NCI-H2029 (cell line): ENCODE results near the gene LHX5.

ENCODE experiments used
- DNase-seq: peaks from one replicate; lab custom pipeline; 2025; lab: John Stamatoyannopoulos, UW

Gene LHX5

GRCh38 chr12:113464852-113465719 lies 6.6 kb downstream of the LHX5 start:
- no peak for DNase-seq

GRCh38 chr12:113464452-113464775 lies 7.3 kb downstream of the LHX5 start:
- no peak for DNase-seq

GRCh38 chr12:113463746-113464451 lies 7.8 kb downstream of the LHX5 start:
- DNase-seq: no peak

- no peak for DNase-seq
Observed at GRCh38 chr12:113462998-113463745, 8.5 kb downstream of the LHX5 start.

GRCh38 chr12:113462117-113462774 lies 9.4 kb downstream of the LHX5 start:
- peak; percentile 68 for DNase-seq

- DNase-seq: peak; percentile 16
Observed at GRCh38 chr12:113461666-113462065, 10.0 kb downstream of the LHX5 start.

GRCh38 chr12:113459981-113460380 lies 11.7 kb downstream of the LHX5 start:
- DNase-seq: no peak

GRCh38 chr12:113457710-113458109 lies 14.0 kb downstream of the LHX5 start:
- no peak for DNase-seq

- DNase-seq: no peak
Observed at GRCh38 chr12:113457185-113457584, 14.5 kb downstream of the LHX5 start.

GRCh38 chr12:113456761-113457160 lies 14.9 kb downstream of the LHX5 start:
- peak; percentile 46 for DNase-seq

- DNase-seq: no peak
Observed at GRCh38 chr12:113456199-113456598, 15.5 kb downstream of the LHX5 start.

GRCh38 chr12:113453330-113453729 lies 18.3 kb downstream of the LHX5 start:
- DNase-seq: no peak

GRCh38 chr12:113452458-113452857 lies 19.2 kb downstream of the LHX5 start:
- no peak for DNase-seq

- no peak for DNase-seq
Observed at GRCh38 chr12:113449839-113450238, 21.8 kb downstream of the LHX5 start.

- no peak for DNase-seq
Observed at GRCh38 chr12:113449299-113449698, 22.4 kb downstream of the LHX5 start.

- DNase-seq: no peak
Observed at GRCh38 chr12:113448873-113449272, 22.8 kb downstream of the LHX5 start.

GRCh38 chr12:113445544-113446171 lies 26.0 kb downstream of the LHX5 start:
- DNase-seq: no peak

- no peak for DNase-seq
Observed at GRCh38 chr12:113443030-113443539, 28.6 kb downstream of the LHX5 start.

GRCh38 chr12:113440947-113441782 lies 30.5 kb downstream of the LHX5 start:
- DNase-seq: no peak

GRCh38 chr12:113440336-113440735 lies 31.3 kb downstream of the LHX5 start:
- DNase-seq: no peak

- peak; percentile 40 for DNase-seq
Observed at GRCh38 chr12:113439606-113440030, 32.1 kb downstream of the LHX5 start.
